Measurements from ENCODE around the gene NCS1. TPM values are rescaled to one million over a fixed set of nuclear protein-coding genes. Genes with fewer than 3 reads are reported as not detected.

NCS1 gene
- total RNA-seq, 1 experiment from 2014 or later: 18.2 TPM

GRCh38 chr9:130240410-130241197 lies 68.4 kb downstream of the NCS1 start:
- H3K4me3 ChIP-seq (ENCODE audit: low read depth, low read length): no peak overlapping the region
- Mint-ChIP-seq H3K27ac (ENCODE audit: unreplicated experiment) (no peak overlapping the region), H3K36me3 (ENCODE audit: insufficient read depth, unreplicated experiment) (peaks cover 6% of the 10 kb centered on the region), H3K9me3 (ENCODE audit: unreplicated experiment) (no peaks in the 10 kb centered on the region), H3K4me1 (ENCODE audit: low read depth, unreplicated experiment) (no peaks in the 10 kb centered on the region), H3K27me3 (ENCODE audit: insufficient read depth, unreplicated experiment) (no peaks in the 10 kb centered on the region), H3K4me3 (ENCODE audit: unreplicated experiment) (no peak overlapping the region)
- no peaks in the 10 kb centered on the region for H3K36me3 ChIP-seq (ENCODE audit: control insufficient read depth, insufficient read depth, low read length)
- no peaks in the 10 kb centered on the region for H3K9me3 ChIP-seq
- no peak for TF ChIP-seq CTCF (IDR thresholded peaks at IDR 0.05; ENCODE audit: insufficient read depth in 1 of 2, low read depth in 1 of 2, low read length in 1 of 2, severe bottlenecking in 1 of 2, unreplicated experiment in 1 of 2)
- DNase-seq: peak; percentile 65 to 66
- intact Hi-C loops (cut with micrococcal nuclease; ENCODE audit: unreplicated experiment): loop anchor here (10.0 kb wide), 1 partner anchor 356 kb away; no protein-coding TSS in a partner anchor
- H3K4me1 ChIP-seq: no peaks in the 10 kb centered on the region; the same call in 1 of the 2 replicates
- no peaks in the 10 kb centered on the region for H3K27me3 ChIP-seq (replicated peaks; ENCODE audit: control insufficient read depth, insufficient read depth, low read length)
- POLR2A ChIA-PET: no interaction called here
- CTCF ChIA-PET: interaction anchor here (0.5 kb wide), 1 partner anchor 1143 kb away, joined by 3 read pairs; no protein-coding TSS in a partner anchor
- no TSS peak for BruUV-seq (replicated peaks)

GRCh38 chr9:130241198-130241535 lies 69.0 kb downstream of the NCS1 start:
- no peaks in the 10 kb centered on the region for H3K9me3 ChIP-seq
- no peak overlapping the region for H3K4me3 ChIP-seq (ENCODE audit: low read depth, low read length)
- Mint-ChIP-seq H3K4me3 (ENCODE audit: unreplicated experiment) (no peak overlapping the region), H3K27me3 (ENCODE audit: insufficient read depth, unreplicated experiment) (no peaks in the 10 kb centered on the region), H3K27ac (ENCODE audit: unreplicated experiment) (no peak overlapping the region), H3K9me3 (ENCODE audit: unreplicated experiment) (no peaks in the 10 kb centered on the region), H3K36me3 (ENCODE audit: insufficient read depth, unreplicated experiment) (peaks cover under 1% of the 10 kb centered on the region), H3K4me1 (ENCODE audit: low read depth, unreplicated experiment) (no peaks in the 10 kb centered on the region)
- no peak for DNase-seq
- ChIA-PET POLR2A (no interaction called here), CTCF (no interaction called here)
- no TSS peak for BruUV-seq (replicated peaks)
- intact Hi-C loops (cut with micrococcal nuclease; ENCODE audit: unreplicated experiment): loop anchor here (10.0 kb wide), 1 partner anchor 356 kb away; no protein-coding TSS in a partner anchor
- no peaks in the 10 kb centered on the region for H3K36me3 ChIP-seq (ENCODE audit: control insufficient read depth, insufficient read depth, low read length)
- no peak for TF ChIP-seq CTCF (IDR thresholded peaks at IDR 0.05; ENCODE audit: insufficient read depth in 1 of 2, low read depth in 1 of 2, low read length in 1 of 2, severe bottlenecking in 1 of 2, unreplicated experiment in 1 of 2)
- H3K27me3 ChIP-seq (replicated peaks; ENCODE audit: control insufficient read depth, insufficient read depth, low read length): no peaks in the 10 kb centered on the region
- H3K4me1 ChIP-seq: no peaks in the 10 kb centered on the region; the same call in 1 of the 2 replicates

GRCh38 chr9:130242270-130243014 lies 70.2 kb downstream of the NCS1 start:
- H3K27me3 Mint-ChIP-seq (ENCODE audit: insufficient read depth, unreplicated experiment): no peaks in the 10 kb centered on the region
- POLR2A ChIA-PET: interaction anchor here (0.5 kb wide), 1 partner anchor 90 kb away, joined by 6 read pairs; no protein-coding TSS in a partner anchor

More at GRCh38 chr9:130242270-130243014, 70.2 kb downstream of the NCS1 start:
- no peaks in the 10 kb centered on the region for H3K9me3 Mint-ChIP-seq (ENCODE audit: unreplicated experiment)
- H3K4me3 Mint-ChIP-seq (ENCODE audit: unreplicated experiment): peak overlapping the region; percentile 60
- Histone ChIP-seq H3K9me3 (no peaks in the 10 kb centered on the region), H3K27me3 (replicated peaks; ENCODE audit: control insufficient read depth, insufficient read depth, low read length) (no peaks in the 10 kb centered on the region), H3K4me1 (no peaks in the 10 kb centered on the region; the same call in 1 of the 2 replicates), H3K36me3 (ENCODE audit: control insufficient read depth, insufficient read depth, low read length) (no peaks in the 10 kb centered on the region), H3K4me3 (ENCODE audit: low read depth, low read length) (no peak overlapping the region)
- no TSS peak for BruUV-seq (replicated peaks)
- no peak for TF ChIP-seq CTCF (IDR thresholded peaks at IDR 0.05; ENCODE audit: insufficient read depth in 1 of 2, low read depth in 1 of 2, low read length in 1 of 2, severe bottlenecking in 1 of 2, unreplicated experiment in 1 of 2)
- no peak overlapping the region for H3K27ac Mint-ChIP-seq (ENCODE audit: unreplicated experiment)
- no peaks in the 10 kb centered on the region for H3K36me3 Mint-ChIP-seq (ENCODE audit: insufficient read depth, unreplicated experiment)
- intact Hi-C loops (cut with micrococcal nuclease; ENCODE audit: unreplicated experiment): loop anchor here (10.0 kb wide), 1 partner anchor 358 kb away; no protein-coding TSS in a partner anchor
- CTCF ChIA-PET: interaction anchor here (0.6 to 0.7 kb wide), 4 partner anchors 19 to 353 kb away, joined by 3 to 5 read pairs (median 4); no protein-coding TSS in a partner anchor
- H3K4me1 Mint-ChIP-seq (ENCODE audit: low read depth, unreplicated experiment): no peaks in the 10 kb centered on the region
- peak in 1 of 2 experiments; percentile 13 for DNase-seq

All from Caco-2 (cell line).